Stimulated activated naive CD8-positive, alpha-beta T cell treated with anti-CD3 and anti-CD28 coated beads, Interleukin-15, amount 100 ng/mL, for 72 hours (primary cell): ENCODE measurements around the gene HPX.

ENCODE experiments used
- ATAC-seq: fragments of 150-1000 bp; cut with Tn5 transposase; 2 replicates; pipeline ENCODE4 v1.10.0; 2021; ENCODE audit warnings: mild to moderate bottlenecking, moderate library complexity
- DNase-seq, 2 donors: peaks; one replicate each; pipeline ENCODE4 v3.0.0; 2021 to 2022
- H3K27ac Mint-ChIP-seq, 2 donors: one replicate each; pipeline ENCODE4 v1.8.0; 2022; ENCODE audit warnings: mild to moderate bottlenecking in 2 of 2, mixed read lengths in 2 of 2, moderate library complexity in 2 of 2
- H3K27me3 Mint-ChIP-seq: one replicate; pipeline ENCODE4 v1.8.0; 2022; ENCODE audit warnings: mixed read lengths
- H3K4me1 Mint-ChIP-seq: one replicate; pipeline ENCODE4 v1.8.0; 2022; ENCODE audit warnings: mild to moderate bottlenecking, mixed read lengths
- H3K4me3 Mint-ChIP-seq, 2 donors: one replicate each; pipeline ENCODE4 v1.8.0; 2022; ENCODE audit warnings: mild to moderate bottlenecking in 2 of 2, mixed read lengths in 2 of 2, moderate library complexity in 1 of 2
- H3K9me3 Mint-ChIP-seq, 2 donors: one replicate each; pipeline ENCODE4 v1.8.0; 2022; ENCODE audit warnings: mixed read lengths in 2 of 2

Gene HPX

DNA sequence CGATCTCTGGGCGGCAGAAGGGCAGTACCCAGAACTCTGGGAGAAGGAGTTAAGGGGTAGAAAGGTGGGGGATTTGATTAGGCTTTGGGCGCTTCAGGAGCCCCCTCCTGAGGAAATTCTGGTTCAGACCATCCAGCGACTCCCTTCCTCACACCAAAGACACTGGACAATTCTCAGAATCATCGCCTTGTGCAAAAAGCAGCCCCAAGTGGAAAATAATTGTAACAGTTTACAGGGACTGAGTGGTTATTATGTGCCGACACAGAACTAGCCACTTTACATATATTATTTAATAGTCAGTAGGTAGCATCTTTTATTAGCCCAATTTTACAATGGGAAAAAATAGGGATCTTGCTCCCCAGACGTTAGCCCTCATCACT lies 33.6 kb upstream of the HPX start:
- no peak for DNase-seq
- Mint-ChIP-seq H3K27ac (no peak overlapping the region), H3K27me3 (no peaks in the 10 kb centered on the region), H3K9me3 (no peaks in the 10 kb centered on the region), H3K4me1 (peaks cover 29% of the 10 kb centered on the region), H3K4me3 (peak overlapping the region; percentile 79 to 84)
- no peak for ATAC-seq

DNA sequence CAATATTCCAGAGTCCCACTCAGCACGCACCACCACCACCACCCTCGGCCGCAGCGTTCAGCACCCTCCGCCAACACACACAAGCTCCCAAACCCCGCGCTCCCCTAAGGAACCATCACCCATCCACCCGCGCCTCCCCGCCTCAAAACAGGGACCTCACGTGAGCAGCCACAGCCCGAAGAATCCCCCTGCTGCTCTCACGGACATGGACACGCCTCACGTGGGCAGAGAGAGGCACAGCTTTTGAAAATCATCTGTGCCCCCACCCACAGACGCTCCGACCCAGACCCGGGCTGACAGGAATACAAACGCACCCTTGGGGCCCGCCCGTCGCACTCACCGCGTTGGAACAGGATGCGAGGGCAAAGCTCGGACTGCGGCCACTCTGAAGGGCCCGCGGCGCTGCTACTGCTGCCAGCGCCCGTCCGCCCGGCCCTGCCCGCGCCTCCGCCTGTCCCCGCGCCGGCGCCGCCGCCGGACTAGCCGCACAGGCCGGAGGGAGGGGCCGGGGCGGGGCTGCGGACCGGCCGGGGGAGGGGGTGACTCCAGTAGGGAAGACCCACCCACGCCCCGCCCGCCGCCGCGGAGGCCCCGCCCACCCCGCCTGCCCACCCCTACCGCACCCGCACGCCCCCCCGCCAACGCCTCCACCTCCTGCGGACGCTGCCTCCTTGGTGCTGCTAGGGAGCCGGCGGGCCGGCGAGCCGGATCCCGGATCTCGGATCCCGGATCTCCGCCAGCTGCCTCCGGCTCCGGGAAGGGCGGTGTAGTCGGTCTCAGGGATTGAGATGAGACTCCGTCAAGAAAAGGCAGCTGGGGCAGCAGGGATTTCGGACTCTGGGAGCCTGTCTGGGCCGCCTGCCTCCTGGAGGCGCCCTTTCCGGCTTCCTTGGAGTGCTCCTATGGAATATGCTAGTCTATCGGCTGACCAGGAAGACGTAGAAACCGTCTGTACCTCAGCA lies 32.9 kb upstream of the HPX start, which contains the start of gene TRIM3:
TSS of gene TRIM3 (minus strand) at position 491 of the 962 bp plus-strand sequence. CDS start 8,246 bp downstream, outside the sequence.
- no peaks in the 10 kb centered on the region for H3K27me3 Mint-ChIP-seq
- peaks cover 22% of the 10 kb centered on the region for H3K4me1 Mint-ChIP-seq
- no peaks in the 10 kb centered on the region for H3K9me3 Mint-ChIP-seq
- peak within 1 kb of the TSS; percentile 87 to 90 for H3K4me3 Mint-ChIP-seq
- DNase-seq (peak; percentile 38 to 45), ATAC-seq (peak; percentile 72)
- peak within 1 kb of the TSS; percentile 83 to 85 for H3K27ac Mint-ChIP-seq

DNA sequence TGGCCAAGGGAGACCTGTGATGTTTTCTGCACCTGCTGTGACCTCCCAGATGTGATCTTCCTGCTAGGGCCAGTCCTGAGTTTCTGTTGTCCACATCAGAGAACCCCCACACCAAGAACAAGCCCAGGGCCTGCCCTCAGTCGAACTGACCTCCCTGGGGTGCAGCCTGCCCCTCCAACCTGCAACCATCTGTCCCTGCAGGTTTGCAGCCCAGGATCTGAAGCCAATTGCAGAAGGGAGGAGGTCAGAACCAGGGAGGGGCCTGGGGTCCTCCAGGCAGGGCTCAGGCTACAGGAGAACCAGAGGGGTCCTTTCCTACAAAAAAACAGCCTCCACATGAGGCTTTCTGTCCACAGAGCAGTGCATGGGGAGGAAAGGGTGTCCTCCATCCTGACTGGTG lies 32.1 kb upstream of the HPX start:
- Mint-ChIP-seq H3K4me3 (peak overlapping the region; percentile 75 to 90), H3K9me3 (no peaks in the 10 kb centered on the region), H3K4me1 (peaks cover 20% of the 10 kb centered on the region), H3K27me3 (no peaks in the 10 kb centered on the region), H3K27ac (peak overlapping the region in 1 of 2 donors; percentile 24)
- no peak for DNase-seq
- ATAC-seq: peak; percentile 22

DNA sequence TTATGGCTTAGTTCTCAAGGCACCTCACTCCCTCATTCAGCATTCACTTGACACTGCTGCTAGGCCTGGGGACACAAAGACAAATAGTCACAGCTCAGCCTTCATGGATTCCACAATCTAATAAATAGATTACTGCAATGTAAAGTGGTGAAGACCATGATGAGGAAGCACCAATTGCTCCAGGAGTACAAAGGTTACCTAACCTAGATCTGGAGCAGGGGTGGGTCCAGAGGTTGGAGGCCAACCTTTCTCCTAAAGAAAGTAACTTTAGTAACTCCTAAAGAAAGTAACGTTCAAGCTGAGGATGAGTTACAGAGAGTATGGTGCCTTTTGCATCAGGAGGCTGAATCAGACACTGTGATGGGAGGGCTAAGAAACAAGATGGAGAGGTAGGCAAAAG lies 28.8 kb upstream of the HPX start:
- no peak for DNase-seq
- H3K4me3 Mint-ChIP-seq: no peak overlapping the region
- H3K27ac Mint-ChIP-seq: no peak overlapping the region
- H3K4me1 Mint-ChIP-seq: peaks cover 20% of the 10 kb centered on the region
- no peak for ATAC-seq
- no peaks in the 10 kb centered on the region for H3K9me3 Mint-ChIP-seq
- H3K27me3 Mint-ChIP-seq: no peaks in the 10 kb centered on the region

GRCh38 chr11:6468712-6469495 lies 28.1 kb upstream of the HPX start:
- peak; percentile 33 for ATAC-seq
- Mint-ChIP-seq H3K4me3 (no peak overlapping the region), H3K27me3 (no peaks in the 10 kb centered on the region), H3K9me3 (no peaks in the 10 kb centered on the region), H3K4me1 (peaks cover 15% of the 10 kb centered on the region), H3K27ac (no peak overlapping the region)
- no peak for DNase-seq

GRCh38 chr11:6459099-6459450 lies 18.3 kb upstream of the HPX start:
- no peaks in the 10 kb centered on the region for H3K27me3 Mint-ChIP-seq
- no peaks in the 10 kb centered on the region for H3K4me1 Mint-ChIP-seq
- H3K27ac Mint-ChIP-seq: no peak overlapping the region
- DNase-seq (no peak), ATAC-seq (no peak)
- H3K9me3 Mint-ChIP-seq: no peaks in the 10 kb centered on the region
- no peak overlapping the region for H3K4me3 Mint-ChIP-seq

DNA sequence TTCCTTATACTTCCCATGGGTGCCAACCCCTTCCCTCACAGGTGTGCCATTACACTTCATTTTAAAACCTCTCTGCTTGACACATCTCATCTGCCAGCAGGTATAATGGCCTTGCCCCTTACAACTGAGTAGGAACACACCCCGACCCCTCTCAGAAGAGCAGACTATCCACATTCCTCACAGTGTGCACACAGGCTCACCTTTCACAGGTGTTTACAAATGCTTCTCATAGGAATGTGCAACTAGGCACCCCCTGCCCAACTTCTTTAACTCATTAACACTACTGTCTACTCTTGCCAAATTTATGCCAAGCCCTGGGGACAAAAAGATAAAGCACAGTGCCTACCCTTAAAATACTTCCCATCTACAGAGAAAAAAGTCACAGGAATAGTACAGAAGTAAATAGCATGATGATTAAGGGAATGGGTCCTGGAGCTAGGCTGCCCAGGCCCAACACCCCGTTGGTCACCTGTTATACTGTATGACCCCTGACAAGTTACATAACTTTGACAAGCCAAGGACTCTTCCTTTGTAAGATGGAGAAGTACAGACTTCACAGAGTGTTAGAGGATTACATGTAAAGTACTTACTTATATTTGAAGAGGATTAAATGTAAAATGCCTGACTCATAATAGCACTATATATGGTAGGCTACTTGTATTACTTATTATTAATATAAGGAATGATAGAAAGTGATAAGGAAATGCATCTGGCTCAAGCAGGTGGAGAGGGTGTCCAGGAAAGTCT lies 17.7 kb upstream of the HPX start:
- Mint-ChIP-seq H3K9me3 (no peaks in the 10 kb centered on the region), H3K27ac (peak overlapping the region in 1 of 2 donors; percentile 37), H3K4me3 (no peak overlapping the region), H3K27me3 (no peaks in the 10 kb centered on the region), H3K4me1 (no peaks in the 10 kb centered on the region)
- ATAC-seq (no peak), DNase-seq (no peak)

- no peak for DNase-seq
- Mint-ChIP-seq H3K27me3 (no peaks in the 10 kb centered on the region), H3K27ac (no peak overlapping the region), H3K9me3 (no peaks in the 10 kb centered on the region), H3K4me3 (no peak overlapping the region), H3K4me1 (no peaks in the 10 kb centered on the region)
- ATAC-seq: peak; percentile 35
These were observed 17.0 kb upstream of the HPX start for GRCh38 chr11:6457581-6458320.

GRCh38 chr11:6456361-6457073 lies 15.7 kb upstream of the HPX start:
- ATAC-seq (peak; percentile 36), DNase-seq (no peak)
- no peaks in the 10 kb centered on the region for H3K9me3 Mint-ChIP-seq
- no peak overlapping the region for H3K4me3 Mint-ChIP-seq
- no peaks in the 10 kb centered on the region for H3K27me3 Mint-ChIP-seq
- no peak overlapping the region for H3K27ac Mint-ChIP-seq
- H3K4me1 Mint-ChIP-seq: no peaks in the 10 kb centered on the region

DNA sequence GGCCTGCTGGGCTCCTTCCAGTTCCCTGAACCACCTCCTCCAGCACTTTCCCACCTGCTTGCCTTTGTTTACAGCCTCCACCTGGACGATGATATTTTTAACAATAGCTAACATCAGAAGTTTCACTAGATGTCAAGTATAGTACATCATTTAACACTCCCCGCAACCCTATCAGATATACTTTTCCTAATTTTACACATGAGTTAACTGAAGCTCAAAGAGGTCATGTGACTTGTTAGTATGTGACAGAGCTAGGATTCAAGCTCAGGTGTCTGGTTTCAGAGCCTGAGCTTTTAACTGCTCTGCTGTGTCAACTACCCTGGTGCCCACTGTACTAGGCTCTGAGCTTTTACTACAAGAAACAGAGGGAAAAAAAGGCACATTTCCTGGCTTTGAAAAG lies 14.3 kb upstream of the HPX start:
- no peak overlapping the region for H3K4me3 Mint-ChIP-seq
- no peak overlapping the region for H3K27ac Mint-ChIP-seq
- DNase-seq (no peak), ATAC-seq (no peak)
- no peaks in the 10 kb centered on the region for H3K9me3 Mint-ChIP-seq
- no peaks in the 10 kb centered on the region for H3K4me1 Mint-ChIP-seq
- no peaks in the 10 kb centered on the region for H3K27me3 Mint-ChIP-seq

- Mint-ChIP-seq H3K4me3 (no peak overlapping the region), H3K27ac (no peak overlapping the region), H3K27me3 (no peaks in the 10 kb centered on the region), H3K4me1 (no peaks in the 10 kb centered on the region), H3K9me3 (no peaks in the 10 kb centered on the region)
- no peak for DNase-seq
- no peak for ATAC-seq
These were observed 12.4 kb upstream of the HPX start for GRCh38 chr11:6453152-6453551.

DNA sequence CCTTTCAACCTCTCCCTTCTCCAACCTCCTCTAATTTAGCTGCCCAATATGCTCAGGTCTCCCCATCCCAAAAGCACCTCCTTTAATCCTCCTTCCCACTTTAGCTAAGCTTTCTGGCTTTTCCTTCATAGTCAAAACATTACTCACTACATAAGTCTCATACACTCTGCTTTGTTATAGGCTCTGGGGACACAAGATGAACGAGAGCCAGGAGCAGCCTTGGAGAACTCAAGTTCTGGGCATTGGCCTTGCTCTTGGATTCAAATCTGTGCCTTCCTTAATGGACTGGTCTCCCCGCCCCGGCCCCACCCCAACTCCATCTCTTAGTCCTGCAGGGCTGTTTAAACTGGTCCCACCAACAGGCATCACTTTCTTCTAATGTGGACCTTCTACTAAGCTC lies 11.4 kb upstream of the HPX start:
- no peaks in the 10 kb centered on the region for H3K9me3 Mint-ChIP-seq
- H3K27ac Mint-ChIP-seq: no peak overlapping the region
- no peaks in the 10 kb centered on the region for H3K4me1 Mint-ChIP-seq
- no peak for ATAC-seq
- DNase-seq: no peak
- H3K27me3 Mint-ChIP-seq: no peaks in the 10 kb centered on the region
- H3K4me3 Mint-ChIP-seq: no peak overlapping the region

DNA sequence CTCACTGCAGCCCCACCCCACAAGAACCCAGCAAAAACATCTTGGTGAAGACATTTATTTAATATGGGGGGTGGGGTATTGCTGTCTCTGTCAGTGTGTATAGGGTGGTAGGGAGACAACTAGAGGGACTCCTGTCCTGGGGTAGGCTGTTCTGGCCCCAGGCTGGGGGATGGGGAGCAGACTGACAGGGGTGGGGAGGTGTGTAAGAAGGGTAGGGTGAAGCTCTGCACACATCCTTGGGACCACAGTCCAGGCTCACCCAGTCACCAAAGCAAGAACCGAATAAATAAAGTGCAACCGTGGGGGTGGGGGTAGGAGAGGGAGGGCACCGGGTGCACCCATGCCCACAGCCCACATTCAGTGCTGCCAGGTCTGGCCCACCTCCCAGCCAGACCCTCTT lies 7.8 kb upstream of the HPX start:
- Mint-ChIP-seq H3K4me1 (no peaks in the 10 kb centered on the region), H3K4me3 (no peak overlapping the region), H3K9me3 (no peaks in the 10 kb centered on the region), H3K27me3 (no peaks in the 10 kb centered on the region), H3K27ac (no peak overlapping the region)
- ATAC-seq (peak; percentile 54), DNase-seq (no peak)

GRCh38 chr11:6443269-6444003 lies 2.6 kb upstream of the HPX start:
- H3K4me1 Mint-ChIP-seq: no peaks in the 10 kb centered on the region
- no peaks in the 10 kb centered on the region for H3K9me3 Mint-ChIP-seq
- no peaks in the 10 kb centered on the region for H3K27me3 Mint-ChIP-seq
- no peak overlapping the region for H3K4me3 Mint-ChIP-seq
- H3K27ac Mint-ChIP-seq: no peak overlapping the region
- ATAC-seq: peak; percentile 79
- DNase-seq: peak; percentile 47 to 48
